Stimulated activated CD8-positive, alpha-beta memory T cell treated with anti-CD3 and anti-CD28 coated beads, Interleukin-12 subunit alpha, Interleukin-12 subunit beta, amount 100 ng/mL, for 1 hour (primary cell): ENCODE data around the gene CCDC78.

Experiments
- DNase-seq: peaks from one replicate; pipeline ENCODE4 v3.0.0-alpha.2; 2020; ENCODE audit warnings: low read depth

CCDC78 gene

GRCh38 chr16:678209-678857 lies 47.9 kb downstream of the CCDC78 start:
- DNase-seq, result no peak

DNA sequence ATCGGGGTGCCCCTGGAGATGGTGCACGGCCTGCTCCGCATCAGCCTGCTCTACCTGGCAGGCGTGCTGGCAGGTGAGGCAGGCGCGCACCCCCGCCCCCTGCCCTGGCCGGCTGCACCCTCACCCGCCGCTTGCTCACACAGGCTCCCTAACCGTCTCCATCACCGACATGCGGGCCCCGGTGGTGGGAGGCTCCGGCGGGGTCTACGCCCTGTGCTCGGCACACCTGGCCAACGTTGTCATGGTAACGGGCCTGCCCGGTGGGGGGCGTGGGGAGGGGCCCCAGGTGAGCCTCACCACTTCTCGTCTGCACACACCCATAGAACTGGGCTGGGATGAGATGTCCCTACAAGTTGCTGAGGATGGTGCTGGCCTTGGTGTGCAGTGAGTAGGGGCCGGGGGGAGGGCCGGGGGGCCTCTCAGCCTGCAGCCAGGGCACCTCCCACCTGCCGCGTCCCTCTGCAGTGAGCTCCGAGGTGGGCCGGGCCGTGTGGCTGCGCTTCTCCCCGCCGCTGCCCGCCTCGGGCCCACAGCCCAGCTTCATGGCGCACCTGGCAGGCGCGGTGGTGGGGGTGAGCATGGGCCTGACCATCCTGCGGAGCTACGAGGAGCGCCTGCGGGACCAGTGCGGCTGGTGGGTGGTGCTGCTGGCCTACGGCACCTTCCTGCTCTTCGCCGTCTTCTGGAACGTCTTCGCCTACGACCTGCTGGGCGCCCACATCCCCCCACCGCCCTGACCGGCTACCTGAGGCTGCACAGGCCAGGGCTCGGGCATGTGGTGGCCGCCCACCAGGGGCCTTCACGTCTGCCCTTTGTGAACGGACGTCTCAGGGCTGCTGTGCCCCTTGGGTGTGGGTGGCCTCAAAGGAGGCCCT lies 48.7 kb downstream of the CCDC78 start:
- DNase-seq, result no peak

- DNase-seq, result no peak
Observed at GRCh38 chr16:676913-677312, 49.3 kb downstream of the CCDC78 start.

GRCh38 chr16:676565-676902 lies 49.7 kb downstream of the CCDC78 start:
- no peak for DNase-seq

GRCh38 chr16:675884-676564 lies 50.2 kb downstream of the CCDC78 start:
- no peak for DNase-seq

GRCh38 chr16:674968-675883 lies 51.0 kb downstream of the CCDC78 start, which contains the start of gene RHBDL1:
Gene RHBDL1 (plus strand): TSS chr16:675671. CDS start chr16:675791, 120 bp downstream.
- DNase-seq, result no peak

- DNase-seq, result no peak
Observed at GRCh38 chr16:674214-674881, 51.9 kb downstream of the CCDC78 start.

- DNase-seq, result no peak
Observed at GRCh38 chr16:673399-673991, 52.7 kb downstream of the CCDC78 start.

DNA sequence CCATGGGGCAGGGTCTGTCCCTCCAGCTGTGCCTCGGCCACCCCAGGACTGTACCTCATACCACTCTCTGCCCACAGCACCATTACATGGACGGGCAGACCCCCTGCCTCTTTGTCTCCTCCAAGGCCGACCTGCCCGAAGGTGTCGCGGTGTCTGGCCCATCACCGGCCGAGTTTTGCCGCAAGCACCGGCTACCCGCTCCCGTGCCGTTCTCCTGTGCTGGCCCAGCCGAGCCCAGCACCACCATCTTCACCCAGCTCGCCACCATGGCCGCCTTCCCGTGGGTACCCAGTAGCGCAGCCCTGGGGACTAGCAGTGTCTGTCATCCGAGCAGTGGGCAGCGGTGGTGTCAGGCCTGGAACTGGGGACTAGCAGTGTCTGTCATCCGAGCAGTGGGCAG lies 53.4 kb downstream of the CCDC78 start:
- DNase-seq, result no peak
